HG02588 (cell line): Measurements from ENCODE around the gene TNIP1.

ENCODE experiments used
- ATAC-seq: cut with Tn5 transposase; IDR thresholded peaks from one replicate; pipeline ENCODE4 v1.9.1; 2021; ENCODE audit warnings: mild to moderate bottlenecking, moderate library complexity; ENCODE audit not compliant: unreplicated experiment

Gene TNIP1

DNA sequence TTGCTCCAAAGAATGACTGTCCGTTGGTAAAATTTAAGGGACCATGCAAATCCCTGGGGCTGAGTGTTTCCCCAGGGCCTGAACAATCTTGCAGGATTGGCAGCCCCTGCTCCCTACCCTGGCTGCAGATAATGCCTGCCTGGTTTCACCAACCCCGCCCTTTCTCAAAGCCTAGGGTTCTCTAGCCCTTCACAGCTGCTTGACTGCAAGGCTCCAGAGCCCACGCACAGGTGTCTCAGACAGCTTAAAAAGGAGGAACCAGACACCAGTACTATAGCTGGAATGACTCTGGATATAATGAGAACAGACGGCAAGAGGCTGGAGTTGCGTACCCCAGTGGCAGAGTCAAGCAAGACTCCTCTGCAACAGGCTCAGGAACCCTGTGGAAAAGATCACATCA is 25.2 kb upstream of the TNIP1 start:
- no peak for ATAC-seq

DNA sequence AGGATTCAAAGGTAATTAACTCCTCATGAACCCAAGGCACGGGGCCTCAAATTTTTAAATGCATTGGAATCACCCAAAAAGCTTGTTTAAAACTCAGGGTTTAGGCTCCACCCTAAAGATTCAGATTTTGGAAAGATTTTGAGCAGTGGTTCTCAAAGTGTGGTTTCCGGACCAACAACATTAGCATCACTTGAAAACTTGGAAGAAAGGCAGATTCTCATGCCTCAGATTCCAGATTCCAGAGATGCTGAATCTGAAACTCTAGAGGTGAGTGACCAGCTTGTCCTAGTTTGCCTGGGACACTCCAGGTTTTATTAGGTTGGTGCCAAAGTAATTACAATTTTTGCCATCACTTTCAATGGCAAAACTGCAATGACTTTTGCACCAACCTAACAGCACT is 24.7 kb upstream of the TNIP1 start:
- ATAC-seq: no peak

DNA sequence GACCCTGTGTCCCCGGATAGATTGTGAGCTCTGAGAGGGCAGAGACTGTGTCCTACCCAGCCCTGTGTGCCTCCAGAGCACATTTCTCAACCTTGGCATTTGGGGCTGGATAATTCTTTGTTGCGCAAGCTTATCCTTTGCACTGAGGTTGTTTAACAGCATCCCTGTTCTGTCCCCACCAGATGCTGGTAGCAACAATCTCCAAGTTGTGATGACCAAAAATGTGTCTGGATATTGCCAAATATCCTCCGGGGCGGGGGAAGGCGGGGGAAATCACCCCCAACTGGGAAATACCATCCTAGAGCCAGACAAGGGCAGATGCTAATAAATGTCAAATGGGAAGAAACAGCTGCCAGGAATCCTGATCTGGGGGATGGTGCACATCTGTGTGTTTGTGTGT is 24.0 kb upstream of the TNIP1 start:
- no peak for ATAC-seq

DNA sequence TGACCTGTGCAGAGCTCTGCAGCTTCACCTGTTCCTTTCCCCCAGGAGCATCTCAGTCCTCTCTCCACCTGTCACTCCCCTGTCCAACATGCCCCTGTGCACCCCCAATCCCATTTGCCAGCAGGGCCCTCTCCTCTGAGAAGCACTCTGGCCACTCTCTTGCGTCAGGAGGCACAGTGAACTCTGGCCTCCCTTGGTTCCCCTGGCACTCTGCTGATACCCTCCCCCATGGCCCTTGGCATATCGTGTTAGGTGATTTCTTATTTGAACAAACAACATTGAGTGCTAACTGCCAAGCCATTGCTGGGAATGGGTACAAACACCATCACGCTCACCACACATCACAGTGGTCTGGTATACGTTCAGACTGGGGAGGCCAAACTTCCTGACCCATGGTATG is 20.9 kb upstream of the TNIP1 start:
- ATAC-seq: no peak

GRCh38 chr5:151101151-151101550 is 20.3 kb upstream of the TNIP1 start:
- no peak for ATAC-seq

DNA sequence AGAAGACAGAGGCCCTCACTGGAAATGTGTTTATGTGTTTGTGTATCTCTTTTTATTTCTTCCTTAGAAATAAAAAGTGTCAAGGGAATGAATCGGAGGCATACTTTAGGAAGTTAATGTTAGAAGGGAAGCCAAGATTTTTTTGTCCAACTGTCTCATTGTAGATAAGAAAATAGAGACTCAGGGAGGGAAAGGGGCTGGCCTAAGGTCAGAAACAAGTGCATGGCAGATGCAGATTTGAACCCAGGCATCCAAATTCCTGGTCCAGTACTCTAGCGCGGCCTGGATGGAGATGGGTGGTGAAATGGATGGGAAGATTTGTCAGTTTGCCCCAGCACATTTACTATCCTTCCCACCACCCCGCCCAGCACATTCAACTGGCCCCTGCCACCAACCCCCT is 19.8 kb upstream of the TNIP1 start:
- ATAC-seq: no peak

DNA sequence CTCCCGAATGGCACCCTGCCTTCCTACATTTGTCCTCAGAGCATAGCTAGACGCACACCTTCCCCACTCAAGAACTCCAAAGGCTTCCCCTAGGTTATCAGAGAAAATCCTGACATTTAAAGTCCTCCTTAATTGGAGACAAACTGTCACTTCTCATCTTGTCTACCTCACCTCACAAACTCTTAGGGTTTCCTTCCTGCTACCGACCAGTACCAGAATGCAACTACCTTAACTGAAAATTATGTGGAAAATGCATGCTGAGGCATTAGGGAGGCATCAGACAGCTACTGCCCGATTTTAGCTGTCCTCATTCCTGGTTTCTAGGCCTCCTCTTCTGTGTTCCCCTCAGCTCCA is 17.9 kb upstream of the TNIP1 start:
- ATAC-seq: no peak

DNA sequence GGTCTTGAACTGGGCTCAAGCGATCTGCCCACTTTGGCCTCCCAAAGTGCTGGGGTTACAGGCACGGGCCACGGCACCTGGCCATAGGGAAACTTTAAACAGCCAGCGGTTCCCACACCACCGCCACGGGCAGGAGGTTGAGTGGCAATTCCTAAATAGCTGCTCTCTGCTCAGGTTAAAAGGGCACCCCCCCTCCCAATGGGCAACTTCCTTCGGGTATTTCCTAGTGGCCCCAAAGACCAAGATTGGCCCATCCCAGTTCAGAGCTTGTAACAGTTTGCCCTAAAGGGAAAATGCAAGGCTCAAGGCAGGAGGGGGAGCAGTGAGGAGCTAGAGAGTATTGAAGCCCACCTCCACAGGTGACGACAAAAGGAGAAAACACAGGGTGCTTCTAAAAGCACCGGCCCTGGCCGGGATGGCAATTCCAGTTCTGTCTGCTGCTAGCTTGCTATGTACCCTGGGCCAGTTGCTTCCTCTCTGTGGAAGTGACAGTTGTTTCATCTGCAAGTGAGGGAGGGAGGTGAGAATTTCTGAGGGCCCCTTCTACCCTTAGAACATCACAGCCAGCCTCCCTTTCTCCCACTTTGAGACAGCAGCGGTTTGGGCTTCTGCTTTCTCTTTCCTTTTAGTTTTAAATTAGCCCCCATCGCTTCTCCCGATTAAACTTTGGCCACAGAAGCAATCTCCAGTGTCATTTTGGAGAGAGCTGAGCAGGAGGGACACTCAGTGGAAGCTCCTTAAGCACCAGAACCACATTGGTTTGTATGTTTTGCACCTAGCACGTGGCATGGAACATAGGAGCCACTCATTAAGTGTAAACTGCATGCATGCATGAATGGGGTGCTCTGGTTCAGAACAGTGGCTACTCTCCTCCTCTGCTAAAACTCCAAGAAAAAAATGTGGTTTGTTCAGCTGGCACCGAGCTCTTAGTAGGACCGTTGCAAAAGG is 17.3 kb upstream of the TNIP1 start:
- no peak for ATAC-seq

DNA sequence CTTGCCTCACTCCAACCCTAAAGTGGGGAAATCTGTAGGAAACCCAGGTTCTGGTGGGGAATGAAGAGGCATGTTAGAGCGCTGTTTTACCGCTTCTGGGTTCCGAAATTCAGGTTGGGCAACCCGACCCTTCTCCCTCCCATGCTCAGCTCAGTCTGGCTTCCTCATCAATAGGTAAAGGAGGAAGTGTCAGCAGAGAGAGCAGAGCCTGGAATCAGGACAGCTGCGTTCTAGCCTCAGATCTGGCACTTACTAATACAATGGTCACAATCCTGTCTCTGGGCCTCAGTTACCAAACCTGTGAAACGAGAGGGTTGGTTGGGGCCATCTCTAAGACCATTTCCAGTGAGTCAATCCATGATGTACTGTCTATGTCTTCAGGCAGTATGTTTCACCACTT is 16.2 kb upstream of the TNIP1 start:
- no peak for ATAC-seq

GRCh38 chr5:151096001-151096373 is 15.2 kb upstream of the TNIP1 start:
- ATAC-seq: no peak

DNA sequence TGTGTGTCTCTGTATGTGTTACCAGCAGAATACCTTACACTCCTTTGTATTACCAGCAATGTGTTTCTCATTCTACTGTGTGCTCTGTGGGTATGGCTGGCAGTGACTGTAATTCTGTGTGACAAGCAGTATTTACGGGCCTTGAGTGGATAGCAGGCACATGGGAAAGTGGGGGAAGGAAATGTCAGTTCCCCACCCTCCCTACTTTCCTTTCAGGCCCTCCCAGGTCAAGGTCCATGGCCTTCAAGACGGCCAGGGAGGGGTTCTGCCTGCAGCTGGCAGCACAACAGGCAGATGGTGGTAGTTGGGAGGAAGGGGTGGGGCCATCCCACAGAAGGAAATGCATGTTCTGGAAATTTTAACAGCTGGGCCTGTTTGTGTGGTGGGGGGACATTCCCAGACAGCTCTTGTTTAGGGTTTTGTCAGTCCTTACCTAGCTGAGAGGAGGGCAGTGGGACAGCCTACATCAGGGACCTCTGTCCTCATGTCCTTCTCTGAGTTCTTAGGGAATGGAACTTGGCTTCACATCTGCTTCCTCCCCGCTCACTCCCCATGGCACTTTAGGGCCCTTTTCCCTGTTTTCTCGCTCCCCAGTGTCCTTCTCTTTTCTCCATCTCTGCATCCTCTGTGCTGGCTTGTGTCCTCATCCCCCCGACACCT is 14.6 kb upstream of the TNIP1 start:
- ATAC-seq: no peak

DNA sequence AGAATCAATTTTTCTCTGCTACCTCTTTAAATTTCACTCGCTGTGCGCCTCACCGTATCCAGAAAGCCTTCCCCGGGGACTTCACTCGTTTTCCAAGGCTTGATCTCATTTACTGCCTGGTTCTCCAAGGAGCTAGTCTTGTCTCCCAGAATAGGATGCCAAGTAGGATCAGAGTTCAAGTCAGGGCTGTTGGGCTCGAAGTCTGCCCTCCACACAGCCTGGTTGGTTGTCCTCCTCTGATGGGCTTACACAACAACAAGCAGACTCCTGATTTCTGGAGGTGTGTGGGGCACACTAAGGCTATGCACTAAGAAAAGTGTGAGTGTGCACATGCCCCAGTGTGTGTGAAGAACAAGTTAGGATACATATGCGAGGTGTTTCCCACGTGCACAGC is 14.0 kb upstream of the TNIP1 start:
- ATAC-seq: no peak

DNA sequence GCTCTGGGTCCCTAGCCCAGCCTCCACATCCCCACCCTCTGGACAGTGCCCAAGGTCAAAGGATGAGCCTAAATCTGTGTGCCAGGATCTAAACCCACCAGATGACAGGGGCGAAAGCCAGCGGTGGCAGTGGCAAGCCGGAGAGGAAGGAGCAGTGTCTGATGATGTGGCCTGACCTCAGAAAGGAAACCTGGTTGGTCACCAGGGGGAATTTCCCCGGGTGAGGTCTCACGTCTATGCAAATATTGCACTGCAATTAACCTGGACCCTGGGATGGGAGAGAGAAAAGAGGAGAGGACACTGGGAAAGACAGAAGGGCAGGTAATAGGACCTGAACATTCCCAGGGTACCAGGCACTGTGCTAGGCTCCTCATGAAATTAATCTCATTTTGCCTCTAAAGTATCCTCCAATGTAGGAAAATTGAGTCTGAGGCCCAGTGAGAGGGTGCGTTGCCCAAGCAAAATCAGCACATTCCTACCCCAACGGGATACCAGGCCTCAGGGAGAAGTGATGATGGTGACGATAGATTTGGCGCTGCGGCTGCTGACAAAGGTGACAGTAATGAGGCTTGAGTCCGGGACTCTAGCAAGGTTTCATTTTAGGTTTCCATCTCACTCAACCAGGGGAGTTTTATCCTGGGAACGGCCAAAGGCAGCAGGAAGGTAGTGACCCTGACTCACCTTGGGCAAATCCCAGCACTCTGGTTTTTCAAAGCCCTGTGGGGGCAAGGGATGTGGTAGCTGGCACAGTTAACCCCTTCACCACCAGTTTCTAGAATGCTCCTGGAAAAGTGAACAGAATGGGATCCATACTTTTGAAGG is 13.4 kb upstream of the TNIP1 start:
- peak; percentile 72 for ATAC-seq

GRCh38 chr5:151093476-151093889 is 12.6 kb upstream of the TNIP1 start:
- no peak for ATAC-seq

DNA sequence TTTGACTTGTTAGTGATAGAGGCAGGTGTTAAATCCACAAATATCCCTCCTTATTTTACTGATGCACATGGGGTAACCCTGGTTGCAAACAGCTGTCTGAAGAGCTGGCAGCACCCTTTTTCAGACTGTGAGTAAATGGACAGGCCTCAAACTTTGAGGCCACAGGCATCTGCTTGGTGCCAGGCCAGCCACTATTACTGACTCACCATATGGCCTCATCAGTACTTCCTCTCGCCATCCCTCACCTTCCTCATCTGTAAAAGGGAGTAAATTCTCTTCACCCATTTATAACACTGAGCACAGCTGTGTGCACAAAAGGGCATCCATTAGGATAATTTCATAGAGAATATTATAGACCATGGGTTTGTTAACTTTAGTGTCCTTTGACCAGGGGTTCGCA is 11.9 kb upstream of the TNIP1 start:
- ATAC-seq: no peak

- no peak for ATAC-seq
Measured at GRCh38 chr5:151089726-151090125, 8.9 kb upstream of the TNIP1 start.

- ATAC-seq: no peak
Measured at GRCh38 chr5:151088986-151089385, 8.2 kb upstream of the TNIP1 start.

GRCh38 chr5:151087486-151087885 is 6.7 kb upstream of the TNIP1 start:
- ATAC-seq: no peak

DNA sequence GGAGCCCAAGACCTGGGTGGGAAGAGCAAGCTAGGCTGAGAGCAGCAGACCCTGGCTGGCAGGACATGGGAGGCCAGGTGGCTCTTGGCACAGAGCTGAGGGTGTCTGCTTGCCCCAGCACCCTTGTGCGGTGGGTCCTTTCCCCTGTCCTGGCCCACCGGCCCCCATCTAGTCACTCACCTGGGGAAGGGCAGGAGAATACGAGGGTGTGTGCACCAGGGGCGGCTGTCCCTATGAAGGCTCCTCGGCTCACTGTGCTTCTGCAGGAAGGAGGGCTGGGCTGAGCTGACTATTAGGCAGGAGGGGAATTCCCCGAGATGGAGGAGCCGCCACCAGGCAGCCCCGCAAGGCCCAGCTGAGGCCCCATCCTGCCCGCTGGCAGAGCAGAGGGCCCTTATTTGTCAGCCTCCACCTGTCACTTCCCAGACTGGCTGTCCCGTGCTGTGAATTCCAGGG is 6.1 kb upstream of the TNIP1 start:
- peak; percentile 63 for ATAC-seq

- no peak for ATAC-seq
Measured at GRCh38 chr5:151086192-151086869, 5.5 kb upstream of the TNIP1 start.

- ATAC-seq: peak; percentile 23
Measured at GRCh38 chr5:151085517-151086041, 4.7 kb upstream of the TNIP1 start.
